GM10248 (cell line): Measurements from ENCODE around the gene VPS26B.

Experiments
- CTCF ChIA-PET: fragments of 300-600 bp; sonication (Branson Sonifier 250); formaldehyde crosslinking; extraction: SDS; loops from one replicate; lab custom pipeline; 2021; ENCODE audit warnings: antibody characterized with exemption; lab: Yijun Ruan, JAX
- POLR2A ChIA-PET: fragments of 350-650 bp; sonication (Branson Sonifier 250); formaldehyde crosslinking; extraction: SDS; loops from one replicate; lab custom pipeline; 2020; ENCODE audit warnings: antibody characterized with exemption; lab: Yijun Ruan, JAX
- DNase-seq: peaks from one replicate; pipeline ENCODE4 v3.0.0; 2012; ENCODE audit errors: extremely low spot score
- CTCF ChIP-seq: IDR thresholded peaks from 2 replicates; pipeline ENCODE4 v1.5.1; 2012; ENCODE audit warnings: mild to moderate bottlenecking, low read depth; ENCODE audit errors: extremely low read depth, missing control alignments, control extremely low read depth

The VPS26B gene

DNA sequence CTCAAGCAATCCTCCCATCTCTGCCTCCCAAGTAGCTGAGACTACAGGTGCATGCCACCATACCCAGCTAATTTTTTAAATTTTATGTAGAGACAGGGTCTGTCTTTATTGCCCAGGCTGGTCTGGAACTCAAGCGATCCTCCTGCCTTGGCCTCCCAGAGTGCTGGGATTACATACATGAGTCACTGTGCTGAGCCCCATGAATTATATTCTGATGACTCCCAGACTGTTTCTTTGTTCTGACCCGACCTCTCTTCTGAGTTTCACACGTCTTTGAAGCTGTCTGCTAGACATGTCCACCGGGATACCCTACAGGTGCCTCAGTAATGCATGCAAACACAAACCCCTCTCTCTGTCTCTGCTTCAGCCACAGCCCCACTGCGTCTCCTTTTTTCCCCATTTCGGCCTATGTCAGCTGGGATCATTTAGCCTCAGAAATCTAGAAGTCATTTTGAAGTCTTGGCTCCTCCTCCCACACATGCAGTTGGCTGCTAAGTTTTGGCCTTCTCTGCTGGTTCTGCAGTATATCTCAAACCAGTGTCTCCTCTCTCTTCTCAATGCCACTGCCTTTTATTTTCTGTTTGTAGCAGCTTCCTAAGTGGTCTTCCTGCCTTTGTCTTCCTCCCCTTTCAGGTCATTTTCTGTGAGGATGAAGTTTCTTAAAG is 4.8 kb downstream of the VPS26B start:
- no peak for DNase-seq
- CTCF ChIA-PET: interaction anchor here (0.6 to 1.5 kb wide), 8 partner anchors 10 to 1288 kb away, joined by 3 to 9 read pairs (median 4); no protein-coding TSS in a partner anchor
- POLR2A ChIA-PET: no interaction called here
- TF ChIP-seq CTCF: no peak

DNA sequence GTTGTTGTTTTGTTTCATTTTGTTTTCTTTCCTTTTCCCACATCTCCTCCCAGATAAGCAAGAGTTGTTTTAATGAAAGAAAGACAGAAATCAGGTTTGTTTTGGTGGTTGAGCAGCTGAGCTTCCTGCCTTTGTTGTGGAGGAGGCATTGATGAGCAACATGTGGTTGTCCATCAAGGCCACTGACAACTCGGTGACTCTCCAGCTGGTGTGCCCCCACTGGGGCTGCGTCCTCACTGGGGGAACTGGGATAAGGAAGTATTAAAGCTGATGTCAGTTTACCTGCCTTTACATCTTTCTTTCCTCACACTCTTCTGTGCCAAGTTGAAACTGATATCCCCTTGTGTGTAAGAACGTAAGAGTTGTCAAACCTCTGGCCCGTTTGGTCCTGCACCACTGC is 5.9 kb downstream of the VPS26B start:
- no peak for DNase-seq
- ChIA-PET POLR2A (no interaction called here), CTCF (interaction anchor here (0.9 to 1.0 kb wide), 2 partner anchors 14 to 31 kb away, joined by 3 read pairs; no protein-coding TSS in a partner anchor)
- no peak for TF ChIP-seq CTCF

DNA sequence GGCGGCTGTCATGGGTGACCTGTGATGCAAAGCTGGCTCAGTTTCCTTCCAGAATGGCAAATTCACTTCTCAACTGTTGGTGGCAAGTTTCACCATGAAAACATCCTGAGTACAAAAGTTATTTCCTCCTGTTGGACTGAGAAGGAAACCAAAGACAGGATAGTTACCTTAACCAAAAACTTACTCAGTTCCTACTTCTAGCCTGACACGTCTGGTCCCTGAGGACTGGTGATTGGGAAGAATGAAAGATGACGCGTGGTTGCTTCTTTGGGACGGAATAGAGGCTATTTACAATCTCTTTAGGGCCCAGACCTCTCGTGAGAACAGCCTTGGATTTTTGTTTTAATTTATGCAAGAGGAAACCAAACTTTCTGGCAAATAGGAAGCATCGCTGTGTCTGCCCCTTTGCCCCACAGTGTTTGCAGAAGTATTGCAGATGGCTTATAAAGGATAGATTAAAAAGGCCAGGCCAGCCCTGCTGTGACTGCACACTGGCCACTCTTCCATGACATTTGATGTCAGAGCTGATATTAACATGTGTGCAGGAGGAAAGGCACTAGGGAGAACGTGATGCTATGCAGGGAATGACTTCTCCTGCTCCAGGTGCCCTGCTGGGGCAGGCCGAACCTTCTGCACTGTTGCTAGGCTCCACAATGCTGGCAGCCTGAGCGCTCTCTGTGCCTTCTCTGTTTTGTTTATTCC is 7.6 kb downstream of the VPS26B start:
- POLR2A ChIA-PET: no interaction called here
- CTCF ChIA-PET: no interaction called here
- DNase-seq: no peak
- no peak for TF ChIP-seq CTCF

DNA sequence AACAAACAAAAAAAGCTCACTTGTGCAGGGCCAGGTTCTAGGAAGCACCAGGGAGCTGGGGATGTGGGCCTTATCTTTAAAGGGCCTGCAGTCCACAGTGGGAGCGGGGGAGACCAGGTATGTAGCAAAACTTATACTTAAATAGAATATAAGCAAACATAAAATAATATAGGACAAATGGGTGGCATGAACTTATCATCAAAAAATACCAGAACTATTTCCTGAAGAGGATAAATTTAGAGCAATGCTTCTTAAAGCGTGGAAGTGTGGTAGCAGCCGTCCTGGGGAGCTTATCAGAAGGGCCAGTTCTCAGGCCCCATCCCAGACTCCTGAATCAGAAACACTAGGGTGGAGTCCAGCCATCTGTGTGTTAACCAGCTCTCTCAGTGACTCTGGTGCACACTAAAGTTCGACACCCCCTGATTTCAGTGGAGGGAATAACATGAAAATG is 9.3 kb downstream of the VPS26B start:
- DNase-seq: no peak
- CTCF ChIA-PET: interaction anchor here (1.1 to 2.6 kb wide), 5 partner anchors 10 to 42 kb away, joined by 3 to 12 read pairs (median 3); partner anchors contain the start of gene NCAPD3
- POLR2A ChIA-PET: no interaction called here
- no peak for TF ChIP-seq CTCF

GRCh38 chr11:134235399-134235798 is 10.9 kb downstream of the VPS26B start:
- DNase-seq: no peak
- no peak for TF ChIP-seq CTCF
- ChIA-PET POLR2A (no interaction called here), CTCF (interaction anchor here (1.0 to 2.6 kb wide), 2 partner anchors 8 to 24 kb away, joined by 3 to 12 read pairs; no protein-coding TSS in a partner anchor)

DNA sequence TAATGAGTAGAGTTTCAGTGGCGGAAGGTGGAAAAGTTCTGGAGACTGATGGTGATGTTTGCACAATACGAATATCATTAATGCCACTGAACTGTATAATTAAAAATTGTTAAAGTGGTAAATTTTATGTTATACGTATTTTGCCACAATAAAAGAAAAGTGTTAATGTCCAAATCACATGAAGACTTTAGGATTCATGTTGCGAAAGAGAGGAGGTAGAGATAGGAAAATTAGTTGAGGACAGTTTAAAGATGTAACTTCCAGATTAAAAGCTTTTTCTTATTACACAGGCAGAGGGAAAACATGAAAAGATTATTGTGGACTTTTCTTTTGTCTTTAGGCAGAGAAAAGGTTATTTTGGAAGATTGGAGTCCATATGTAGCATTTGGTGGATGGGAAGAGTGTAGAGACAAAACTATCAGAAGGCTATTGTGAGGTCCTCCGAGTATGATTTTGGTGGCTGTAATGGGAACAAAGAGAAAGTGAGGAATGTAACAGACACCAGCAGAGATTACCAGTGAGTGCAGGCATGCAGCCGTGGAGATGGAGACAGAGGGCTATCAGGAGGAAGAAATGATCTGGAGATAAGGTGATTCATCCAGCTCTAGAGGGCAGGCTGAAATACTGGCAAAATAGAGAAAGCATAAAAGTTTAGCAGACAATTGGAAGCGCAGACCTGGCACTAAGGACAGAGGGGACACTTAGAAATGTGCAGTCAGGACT is 12.5 kb downstream of the VPS26B start:
- CTCF ChIA-PET: interaction anchor here (1.1 kb wide), 1 partner anchor 18 kb away, joined by 3 read pairs; no protein-coding TSS in a partner anchor
- TF ChIP-seq CTCF: no peak
- DNase-seq: no peak
- POLR2A ChIA-PET: no interaction called here
